Right lobe of liver (tissue), 4 donors: ENCODE data around the gene RUSF1.

Source experiments
- POLR2A ChIP-seq: fragments of 450-650 bp; IDR thresholded peaks from one replicate; pipeline ENCODE4 v1.6.1; 2017; ENCODE audit warnings: antibody characterized with exemption, mild to moderate bottlenecking
- TF ChIP-seq, protein P1 (sequence below), 4 donors: fragments of 200-600 bp in 3 of 4; fragments of 450-650 bp in 1 of 4; IDR thresholded peaks; one replicate each; pipeline versions ENCODE4 v1.5.1 to v1.8.0; 2016 to 2022; ENCODE audit warnings: antibody characterized with exemption in 4 of 4, mild to moderate bottlenecking in 2 of 4
- donor health status: DM: no; HTN: no; CAD: no.
- donor health status: DM: no; HTN: no; CAD: no.
- donor health status: DM: no; HTN: yes; CAD: no.

GRCh38 chr16:31451201-31451600, 57.0 kb downstream of the RUSF1 start:
- TF ChIP-seq, protein P1, sequence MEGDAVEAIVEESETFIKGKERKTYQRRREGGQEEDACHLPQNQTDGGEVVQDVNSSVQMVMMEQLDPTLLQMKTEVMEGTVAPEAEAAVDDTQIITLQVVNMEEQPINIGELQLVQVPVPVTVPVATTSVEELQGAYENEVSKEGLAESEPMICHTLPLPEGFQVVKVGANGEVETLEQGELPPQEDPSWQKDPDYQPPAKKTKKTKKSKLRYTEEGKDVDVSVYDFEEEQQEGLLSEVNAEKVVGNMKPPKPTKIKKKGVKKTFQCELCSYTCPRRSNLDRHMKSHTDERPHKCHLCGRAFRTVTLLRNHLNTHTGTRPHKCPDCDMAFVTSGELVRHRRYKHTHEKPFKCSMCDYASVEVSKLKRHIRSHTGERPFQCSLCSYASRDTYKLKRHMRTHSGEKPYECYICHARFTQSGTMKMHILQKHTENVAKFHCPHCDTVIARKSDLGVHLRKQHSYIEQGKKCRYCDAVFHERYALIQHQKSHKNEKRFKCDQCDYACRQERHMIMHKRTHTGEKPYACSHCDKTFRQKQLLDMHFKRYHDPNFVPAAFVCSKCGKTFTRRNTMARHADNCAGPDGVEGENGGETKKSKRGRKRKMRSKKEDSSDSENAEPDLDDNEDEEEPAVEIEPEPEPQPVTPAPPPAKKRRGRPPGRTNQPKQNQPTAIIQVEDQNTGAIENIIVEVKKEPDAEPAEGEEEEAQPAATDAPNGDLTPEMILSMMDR (IDR thresholded peaks at IDR 0.05), result no peak
- no peak for TF ChIP-seq POLR2A
